BE2C (cell line): ENCODE results near the gene HACD4.
A peak's percentile ranks its signal among the peaks of the same experiment; 100 is the strongest.

Experiments used
- DNase-seq: peaks from one replicate; pipeline ENCODE4 v3.0.0-alpha.2; 2020
- H3K27me3 ChIP-seq: fragments of 250-450 bp; sonication (Bioruptor Pico); 2 replicates; pipeline ENCODE4 v1.5.1; 2020; ENCODE audit warnings: mild to moderate bottlenecking
- H3K36me3 ChIP-seq: fragments of 250-450 bp; sonication (Bioruptor Pico); 2 replicates; pipeline ENCODE4 v1.5.1; 2020; ENCODE audit warnings: mild to moderate bottlenecking
- H3K4me1 ChIP-seq: fragments of 250-450 bp; sonication (Bioruptor Pico); 2 replicates; pipeline ENCODE4 v1.5.1; 2020
- H3K4me3 ChIP-seq: 2 replicates; pipeline ENCODE4 v1.5.1; 2011; ENCODE audit warnings: low read depth, low read length
- H3K9me3 ChIP-seq: fragments of 250-450 bp; sonication (Bioruptor Pico); 2 replicates; pipeline ENCODE4 v1.5.1; 2020
- TF ChIP-seq, protein P1 (sequence below): IDR thresholded peaks from 2 replicates; pipeline ENCODE4 v1.5.1; 2012; ENCODE audit warnings: mild to moderate bottlenecking, low read depth, low read length

HACD4 gene

DNA sequence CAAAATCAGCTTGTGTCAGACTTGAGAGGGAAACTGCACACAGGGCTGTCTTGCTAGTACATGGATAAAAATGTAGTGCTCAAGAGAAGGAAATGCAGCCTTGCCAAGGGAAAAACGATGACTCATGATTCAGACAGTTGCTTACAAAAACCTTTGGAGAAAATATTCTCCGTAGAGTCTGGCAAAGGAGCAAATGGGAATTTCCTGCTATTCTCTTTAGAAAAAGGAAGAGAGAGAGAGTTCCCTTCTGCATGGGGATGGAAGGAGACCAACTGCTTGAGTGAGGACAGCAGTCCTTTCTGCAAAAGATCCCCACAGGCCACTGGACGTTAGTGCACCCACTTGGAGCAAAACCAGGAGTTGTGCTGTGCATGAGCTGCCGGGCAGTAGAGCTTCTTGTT lies 38.7 kb upstream of the HACD4 start:
- Histone ChIP-seq H3K36me3 (no peaks in the 10 kb centered on the region), H3K9me3 (no peaks in the 10 kb centered on the region), H3K27me3 (no peaks in the 10 kb centered on the region; the same call in 1 of the 2 replicates), H3K4me3 (no peak overlapping the region), H3K4me1 (no peaks in the 10 kb centered on the region)
- peak; percentile 18 for DNase-seq
- TF ChIP-seq, protein P1, sequence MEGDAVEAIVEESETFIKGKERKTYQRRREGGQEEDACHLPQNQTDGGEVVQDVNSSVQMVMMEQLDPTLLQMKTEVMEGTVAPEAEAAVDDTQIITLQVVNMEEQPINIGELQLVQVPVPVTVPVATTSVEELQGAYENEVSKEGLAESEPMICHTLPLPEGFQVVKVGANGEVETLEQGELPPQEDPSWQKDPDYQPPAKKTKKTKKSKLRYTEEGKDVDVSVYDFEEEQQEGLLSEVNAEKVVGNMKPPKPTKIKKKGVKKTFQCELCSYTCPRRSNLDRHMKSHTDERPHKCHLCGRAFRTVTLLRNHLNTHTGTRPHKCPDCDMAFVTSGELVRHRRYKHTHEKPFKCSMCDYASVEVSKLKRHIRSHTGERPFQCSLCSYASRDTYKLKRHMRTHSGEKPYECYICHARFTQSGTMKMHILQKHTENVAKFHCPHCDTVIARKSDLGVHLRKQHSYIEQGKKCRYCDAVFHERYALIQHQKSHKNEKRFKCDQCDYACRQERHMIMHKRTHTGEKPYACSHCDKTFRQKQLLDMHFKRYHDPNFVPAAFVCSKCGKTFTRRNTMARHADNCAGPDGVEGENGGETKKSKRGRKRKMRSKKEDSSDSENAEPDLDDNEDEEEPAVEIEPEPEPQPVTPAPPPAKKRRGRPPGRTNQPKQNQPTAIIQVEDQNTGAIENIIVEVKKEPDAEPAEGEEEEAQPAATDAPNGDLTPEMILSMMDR = peak; percentile 18

DNA sequence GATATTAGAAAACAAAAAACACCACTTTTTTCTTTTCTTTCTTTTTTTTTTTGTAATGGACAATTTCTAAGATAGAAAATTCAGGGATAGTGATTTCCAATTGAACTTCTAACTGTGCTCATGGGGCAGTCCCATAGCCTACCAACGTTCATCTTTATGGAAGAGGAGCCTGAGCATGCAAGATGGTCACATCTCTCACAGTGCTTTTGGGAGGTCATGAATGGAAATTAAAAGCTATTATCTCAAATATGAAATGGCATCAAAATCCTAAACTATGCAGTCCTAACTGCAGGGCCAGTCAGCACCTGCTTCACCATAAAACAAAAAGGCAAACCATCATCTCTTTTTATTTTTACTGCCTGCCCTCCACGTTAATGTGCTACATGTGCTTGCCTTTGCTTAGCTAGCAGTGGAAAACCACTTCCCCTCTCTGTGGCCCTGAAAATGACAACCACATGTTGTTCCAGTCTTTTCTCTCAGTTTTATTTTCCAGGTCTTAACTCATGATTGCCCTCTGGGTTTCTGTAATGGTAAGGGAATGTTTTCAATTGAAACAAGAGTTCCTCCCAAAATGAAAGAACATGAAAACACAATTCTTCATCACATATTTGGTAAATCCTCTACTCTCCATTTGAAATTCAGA lies 29.6 kb upstream of the HACD4 start:
- no peak for DNase-seq
- TF ChIP-seq, protein P1 = no peak
- Histone ChIP-seq H3K27me3 (no peaks in the 10 kb centered on the region; the same call in 1 of the 2 replicates), H3K9me3 (no peaks in the 10 kb centered on the region), H3K36me3 (no peaks in the 10 kb centered on the region), H3K4me1 (no peaks in the 10 kb centered on the region), H3K4me3 (no peak overlapping the region)

DNA sequence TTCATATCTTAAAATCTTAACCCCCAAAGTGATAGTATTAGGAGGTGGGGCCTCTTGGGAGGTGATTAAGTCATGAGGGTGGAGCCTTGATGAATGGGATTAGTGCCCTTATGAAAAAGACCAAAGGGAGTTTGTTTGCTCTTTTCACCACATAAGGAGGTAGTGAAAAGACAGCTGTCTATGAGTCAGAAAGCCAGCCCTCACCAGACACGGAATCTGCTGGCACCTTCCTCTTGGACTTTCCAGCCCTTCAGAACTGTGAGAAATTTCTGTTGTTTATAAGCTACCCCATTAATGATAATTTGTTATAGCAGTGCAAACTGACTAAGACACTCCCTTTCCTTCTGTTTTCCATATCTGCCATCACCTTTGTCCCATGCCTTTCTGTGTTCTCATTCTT lies 25.5 kb upstream of the HACD4 start:
- TF ChIP-seq, protein P1 = no peak
- Histone ChIP-seq H3K36me3 (no peaks in the 10 kb centered on the region), H3K4me1 (no peaks in the 10 kb centered on the region), H3K4me3 (no peak overlapping the region), H3K9me3 (no peaks in the 10 kb centered on the region), H3K27me3 (no peaks in the 10 kb centered on the region)
- no peak for DNase-seq

DNA sequence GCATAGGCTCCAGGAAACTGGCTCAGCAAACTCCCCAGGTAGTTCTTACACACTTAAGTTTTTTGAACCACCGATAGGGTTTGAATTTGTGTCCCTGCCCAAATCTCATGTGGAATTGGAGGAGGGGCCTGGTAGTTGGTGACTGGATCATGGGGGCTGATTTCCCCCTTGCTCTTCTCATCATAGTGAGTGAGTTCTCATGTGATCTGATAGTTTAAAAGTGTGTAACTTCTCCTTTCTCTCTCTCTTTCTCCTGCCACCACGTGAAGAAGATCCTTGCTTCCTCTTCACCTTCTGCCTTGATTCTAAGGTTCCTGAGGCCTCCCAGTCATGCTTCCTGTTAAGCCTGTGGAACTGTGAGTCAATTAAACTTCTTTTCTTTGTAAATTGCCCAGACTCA lies 22.4 kb upstream of the HACD4 start:
- H3K4me3 ChIP-seq = no peak overlapping the region
- TF ChIP-seq, protein P1 = no peak
- no peaks in the 10 kb centered on the region for H3K27me3 ChIP-seq
- no peak for DNase-seq
- H3K36me3 ChIP-seq = no peaks in the 10 kb centered on the region
- H3K4me1 ChIP-seq = no peaks in the 10 kb centered on the region; the same call in 1 of the 2 replicates
- no peaks in the 10 kb centered on the region for H3K9me3 ChIP-seq

DNA sequence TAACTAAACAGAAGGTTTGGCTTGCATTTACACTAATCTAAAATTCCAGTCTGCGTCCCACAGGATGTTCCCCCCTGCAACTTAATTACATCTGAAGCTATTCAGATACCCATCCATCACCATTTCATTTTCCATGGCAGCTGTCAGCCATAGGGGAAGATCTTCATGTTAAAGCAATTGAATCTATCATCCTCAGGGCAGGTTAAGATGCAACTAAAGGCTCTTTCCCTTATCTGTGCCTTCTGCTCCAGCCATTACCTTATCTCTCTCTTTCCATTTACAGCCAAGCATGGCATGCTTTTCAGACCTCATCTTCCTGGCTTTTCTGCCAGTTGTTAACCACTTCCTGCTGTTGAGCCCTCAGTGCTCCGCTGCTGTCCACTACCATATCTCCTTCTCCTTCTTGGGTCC lies 15.8 kb upstream of the HACD4 start:
- DNase-seq = peak; percentile 43
- TF ChIP-seq, protein P1 = no peak
- Histone ChIP-seq H3K36me3 (no peaks in the 10 kb centered on the region), H3K9me3 (no peaks in the 10 kb centered on the region), H3K4me3 (no peak overlapping the region), H3K4me1 (peaks cover 5% of the 10 kb centered on the region), H3K27me3 (no peaks in the 10 kb centered on the region)

DNA sequence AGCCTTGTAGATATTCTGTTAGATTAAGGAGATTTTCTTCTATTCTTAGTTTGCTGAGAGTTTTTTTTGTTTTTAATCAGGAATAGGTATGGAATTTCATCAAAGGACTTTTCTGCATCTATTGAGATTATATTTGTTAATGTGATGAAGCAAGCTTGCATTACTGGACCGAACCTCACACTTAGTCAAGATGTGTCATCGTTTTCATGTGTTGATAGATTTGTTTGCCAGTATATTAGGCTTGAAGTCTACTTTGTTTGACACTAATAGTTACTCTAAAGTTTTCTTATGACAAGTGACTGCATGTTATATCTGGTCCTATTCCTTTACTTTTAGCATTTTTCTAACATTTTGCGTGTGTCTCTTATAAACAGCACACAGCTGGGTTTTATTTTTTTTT lies 12.4 kb upstream of the HACD4 start:
- TF ChIP-seq, protein P1 = no peak
- peaks cover 5% of the 10 kb centered on the region for H3K4me1 ChIP-seq
- no peaks in the 10 kb centered on the region for H3K27me3 ChIP-seq
- DNase-seq = no peak
- no peaks in the 10 kb centered on the region for H3K9me3 ChIP-seq
- H3K36me3 ChIP-seq = no peaks in the 10 kb centered on the region
- no peak overlapping the region for H3K4me3 ChIP-seq
